ENCODE measurements around the gene TRIM10. TPM values are rescaled to one million over a fixed set of nuclear protein-coding genes. Genes with fewer than 3 reads are reported as not detected.

TRIM10 gene
- total and polyA plus RNA-seq, 4 donors: 0.29 to 128 (median 0.73) TPM

GRCh38 chr6:30164714-30165113, 3.7 kb upstream of the TRIM10 start:
- H3K9ac ChIP-seq (ENCODE audit: low read depth in 1 of 2, low read length in 2 of 2): no peak overlapping the region
- no peaks in the 10 kb centered on the region for H3K9me3 ChIP-seq (ENCODE audit: control insufficient read depth in 4 of 4, low read length in 3 of 4)
- 83% methylated on average over 4 of the region's 4 CpGs for WGBS
- peaks cover 0 to 16% (median 5%) of the 10 kb centered on the region in 4 donors for H3K4me1 ChIP-seq (ENCODE audit: control insufficient read depth in 4 of 4, insufficient read depth in 4 of 4, low read length in 3 of 4)
- H3K27me3 ChIP-seq (ENCODE audit: control insufficient read depth in 4 of 4, insufficient read depth in 4 of 4, low read length in 3 of 4): no peaks in the 10 kb centered on the region
- peaks cover 0 to 18% (median 8%) of the 10 kb centered on the region in 4 donors for H3K36me3 ChIP-seq (ENCODE audit: control insufficient read depth in 4 of 4, insufficient read depth in 3 of 4, low read depth in 1 of 4, low read length in 3 of 4)
- H3K27ac ChIP-seq (ENCODE audit: low read depth in 1 of 2, low read length in 2 of 2): peak overlapping the region in 1 of 2 donors; percentile 86
- DNase-seq (ENCODE audit: low spot score): no peak
- no peak for TF ChIP-seq RXRA (IDR thresholded peaks at IDR 0.05)
- no peak for TF ChIP-seq ATF3 (IDR thresholded peaks at IDR 0.05)
- TF ChIP-seq EGR1 (IDR thresholded peaks at IDR 0.05; ENCODE audit: low read depth in 2 of 2): no peak
- no peak for TF ChIP-seq SP1 (IDR thresholded peaks at IDR 0.05)
- TF ChIP-seq, protein P1, sequence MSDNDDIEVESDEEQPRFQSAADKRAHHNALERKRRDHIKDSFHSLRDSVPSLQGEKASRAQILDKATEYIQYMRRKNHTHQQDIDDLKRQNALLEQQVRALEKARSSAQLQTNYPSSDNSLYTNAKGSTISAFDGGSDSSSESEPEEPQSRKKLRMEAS (IDR thresholded peaks at IDR 0.05): no peak
- TF ChIP-seq, protein P2, sequence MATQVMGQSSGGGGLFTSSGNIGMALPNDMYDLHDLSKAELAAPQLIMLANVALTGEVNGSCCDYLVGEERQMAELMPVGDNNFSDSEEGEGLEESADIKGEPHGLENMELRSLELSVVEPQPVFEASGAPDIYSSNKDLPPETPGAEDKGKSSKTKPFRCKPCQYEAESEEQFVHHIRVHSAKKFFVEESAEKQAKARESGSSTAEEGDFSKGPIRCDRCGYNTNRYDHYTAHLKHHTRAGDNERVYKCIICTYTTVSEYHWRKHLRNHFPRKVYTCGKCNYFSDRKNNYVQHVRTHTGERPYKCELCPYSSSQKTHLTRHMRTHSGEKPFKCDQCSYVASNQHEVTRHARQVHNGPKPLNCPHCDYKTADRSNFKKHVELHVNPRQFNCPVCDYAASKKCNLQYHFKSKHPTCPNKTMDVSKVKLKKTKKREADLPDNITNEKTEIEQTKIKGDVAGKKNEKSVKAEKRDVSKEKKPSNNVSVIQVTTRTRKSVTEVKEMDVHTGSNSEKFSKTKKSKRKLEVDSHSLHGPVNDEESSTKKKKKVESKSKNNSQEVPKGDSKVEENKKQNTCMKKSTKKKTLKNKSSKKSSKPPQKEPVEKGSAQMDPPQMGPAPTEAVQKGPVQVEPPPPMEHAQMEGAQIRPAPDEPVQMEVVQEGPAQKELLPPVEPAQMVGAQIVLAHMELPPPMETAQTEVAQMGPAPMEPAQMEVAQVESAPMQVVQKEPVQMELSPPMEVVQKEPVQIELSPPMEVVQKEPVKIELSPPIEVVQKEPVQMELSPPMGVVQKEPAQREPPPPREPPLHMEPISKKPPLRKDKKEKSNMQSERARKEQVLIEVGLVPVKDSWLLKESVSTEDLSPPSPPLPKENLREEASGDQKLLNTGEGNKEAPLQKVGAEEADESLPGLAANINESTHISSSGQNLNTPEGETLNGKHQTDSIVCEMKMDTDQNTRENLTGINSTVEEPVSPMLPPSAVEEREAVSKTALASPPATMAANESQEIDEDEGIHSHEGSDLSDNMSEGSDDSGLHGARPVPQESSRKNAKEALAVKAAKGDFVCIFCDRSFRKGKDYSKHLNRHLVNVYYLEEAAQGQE (IDR thresholded peaks at IDR 0.05): no peak
- no peak for TF ChIP-seq YY1 (IDR thresholded peaks at IDR 0.05)
- no peak for TF ChIP-seq RAD21 (IDR thresholded peaks at IDR 0.05)
- TF ChIP-seq TAF1 (conservative IDR thresholded peaks at IDR 0.05): no peak
- TF ChIP-seq NR2F2 (IDR thresholded peaks at IDR 0.05): no peak
- TF ChIP-seq FOXA2 (IDR thresholded peaks at IDR 0.05): no peak
- no peak for TF ChIP-seq GABPA (IDR thresholded peaks at IDR 0.05 in 1 of 2, conservative IDR thresholded peaks at IDR 0.05 in 1 of 2)
- no peak for TF ChIP-seq JUND (IDR thresholded peaks at IDR 0.05)
- no peak for TF ChIP-seq ZBTB33 (IDR thresholded peaks at IDR 0.05)
- no peak for TF ChIP-seq CTCF (IDR thresholded peaks at IDR 0.05; ENCODE audit: low read depth, low read length, missing input control)
- peak overlapping the region in 2 of 3 donors; percentile 20 to 61 for H3K4me3 ChIP-seq (ENCODE audit: low read depth in 1 of 3, low read length in 3 of 3)

Measured in liver (tissue), 9 donors.